ENCODE measurements around the gene TEX48. TPM values are rescaled to one million over a fixed set of nuclear protein-coding genes. Genes with fewer than 3 reads are reported as not detected.

Gene TEX48
- polyA plus RNA-seq, 4 donors: not detected

DNA sequence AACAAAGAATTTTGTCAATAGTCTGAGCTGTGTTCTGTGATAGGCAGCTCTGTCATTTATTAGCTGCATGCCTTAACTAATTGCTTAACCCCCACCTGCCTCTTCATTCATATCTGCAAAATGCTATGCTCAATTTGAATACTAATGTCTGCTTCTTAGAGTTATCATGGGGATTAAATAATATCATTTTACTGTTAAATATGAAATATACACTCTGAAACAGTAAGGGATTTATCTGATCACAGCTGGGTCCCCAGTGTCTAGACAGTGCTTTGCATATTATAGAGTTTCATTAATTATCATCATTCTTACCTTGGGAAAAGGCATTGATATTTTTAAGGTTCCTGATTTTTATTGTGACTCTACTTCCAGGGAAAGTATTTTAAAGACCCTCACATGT lies 12.0 kb downstream of the TEX48 start:
- no peak for DNase-seq (ENCODE audit: low read depth in 4 of 4, low spot score in 2 of 4)

DNA sequence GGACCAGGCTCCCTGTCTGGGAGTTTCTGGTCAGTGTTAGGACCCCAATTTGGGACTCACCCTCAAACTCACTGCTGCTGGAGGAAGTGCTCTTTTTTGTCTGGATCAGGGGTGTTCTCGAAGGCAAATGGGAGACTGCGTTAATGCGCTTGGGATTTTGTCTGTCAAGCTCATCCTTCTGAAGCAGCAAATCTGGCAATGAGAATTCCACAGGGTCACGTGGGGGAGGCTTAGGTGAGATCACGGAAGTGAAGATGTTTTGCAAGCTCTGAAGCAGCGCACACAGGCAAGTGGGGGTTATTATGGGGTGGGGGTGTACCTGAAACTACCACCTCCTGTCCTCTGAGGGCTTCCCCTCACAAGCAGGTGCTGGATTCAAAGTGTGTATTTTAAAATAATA lies 13.8 kb downstream of the TEX48 start:
- DNase-seq (ENCODE audit: low read depth in 4 of 4, low spot score in 2 of 4): no peak

DNA sequence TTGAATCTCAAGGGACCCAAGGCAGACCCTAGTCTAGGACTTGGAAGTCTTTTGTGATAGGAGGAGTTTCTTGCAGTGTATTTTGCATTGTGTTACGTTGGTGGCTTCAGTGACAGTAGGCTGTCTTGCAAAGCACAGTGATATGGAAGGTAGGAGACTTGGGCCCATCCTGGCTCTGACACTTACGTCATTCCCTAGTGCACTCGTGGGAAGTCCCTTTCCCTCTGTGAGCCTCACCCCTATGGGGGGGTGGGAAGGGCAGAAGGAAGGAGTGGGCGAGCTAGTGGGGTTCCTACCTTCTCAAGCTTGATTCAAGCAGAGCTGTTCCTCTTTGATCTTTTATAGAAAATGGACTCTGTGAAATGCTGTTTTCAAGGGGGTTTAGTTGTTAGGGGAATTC lies 15.1 kb downstream of the TEX48 start:
- DNase-seq (ENCODE audit: low read depth in 4 of 4, low spot score in 2 of 4): no peak

DNA sequence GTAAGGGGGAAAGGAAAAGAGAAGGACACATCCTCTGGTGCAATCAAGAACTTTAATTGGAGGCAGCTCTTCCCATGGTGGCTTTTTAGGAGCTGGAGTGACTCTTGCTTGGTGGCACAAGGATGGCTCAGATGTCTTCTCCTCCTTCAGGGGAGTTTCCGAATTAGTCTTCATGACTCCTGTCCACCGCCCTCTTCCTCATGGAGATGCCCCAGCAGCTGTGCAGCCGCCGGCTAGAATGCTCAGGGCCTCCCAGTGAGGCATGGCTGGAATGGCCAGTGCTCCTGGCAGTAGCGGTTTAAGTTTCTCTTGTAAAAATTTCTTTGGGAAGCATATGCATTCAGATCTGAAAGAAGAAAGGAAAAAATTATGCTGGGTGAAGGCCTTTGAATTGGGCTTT lies 15.6 kb downstream of the TEX48 start:
- DNase-seq (ENCODE audit: low read depth in 4 of 4, low spot score in 2 of 4): no peak

DNA sequence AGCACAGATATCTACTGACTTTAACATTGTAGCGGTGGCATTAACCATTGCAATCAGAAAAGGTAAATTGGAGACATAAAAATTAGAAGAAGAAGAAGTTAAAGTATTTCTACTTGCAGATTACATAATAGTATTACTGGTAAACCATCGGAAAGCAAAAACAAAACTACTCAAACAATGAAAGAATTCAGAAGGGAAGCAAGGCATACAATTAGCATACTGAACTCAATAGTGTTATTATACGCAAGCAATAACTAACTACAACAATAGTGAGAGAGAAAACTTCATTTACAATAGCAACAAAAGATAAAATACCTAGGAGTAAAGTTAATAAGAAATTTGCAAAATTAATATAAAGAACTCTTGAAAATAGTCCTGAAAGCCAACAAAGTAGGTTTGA lies 17.8 kb downstream of the TEX48 start:
- DNase-seq (ENCODE audit: low read depth in 4 of 4, low spot score in 2 of 4): no peak

DNA sequence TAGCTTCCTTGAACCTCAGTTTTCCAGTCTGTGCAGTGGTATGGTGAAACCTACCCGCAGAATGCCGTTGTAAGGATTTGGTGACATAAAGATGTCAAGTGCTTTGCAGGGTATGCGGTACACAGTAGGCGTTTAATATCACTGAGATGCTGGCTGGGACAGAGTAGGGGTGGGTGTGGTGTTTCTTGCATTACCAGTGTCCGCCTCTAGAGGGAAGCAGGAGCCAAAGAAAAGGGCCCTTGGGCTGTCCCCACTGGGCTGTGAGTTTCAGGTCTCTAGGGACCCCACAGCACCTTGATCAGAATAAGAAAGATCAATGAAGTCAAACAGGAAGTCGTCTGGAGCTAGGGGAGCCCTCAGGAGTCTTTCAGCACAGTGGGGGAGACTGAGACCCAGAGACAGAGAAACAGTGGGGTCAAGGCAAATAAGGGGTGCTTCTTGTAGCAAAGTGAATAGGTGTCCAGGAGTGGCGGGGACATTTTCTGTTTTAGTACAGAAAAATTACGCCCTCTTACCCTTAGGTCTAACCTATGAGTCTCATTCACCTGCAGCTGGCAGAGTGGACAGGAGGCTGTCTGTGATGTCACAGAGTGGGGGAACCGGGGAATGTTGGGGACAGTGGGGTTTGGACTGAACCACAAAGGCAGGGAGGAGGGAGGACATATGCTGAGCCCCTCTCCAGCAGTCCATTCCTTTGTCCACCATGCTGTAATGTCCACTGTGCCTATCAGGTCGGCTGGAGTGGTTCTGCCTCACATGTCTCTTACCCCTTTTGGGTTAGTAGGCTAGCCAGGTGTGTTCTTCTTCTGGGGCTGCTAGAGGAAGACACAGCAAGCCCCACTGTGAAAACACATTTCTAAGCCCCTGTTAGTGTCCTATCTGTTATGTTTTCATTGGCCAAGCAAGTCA lies 19.7 kb downstream of the TEX48 start:
- DNase-seq (ENCODE audit: low read depth in 4 of 4, low spot score in 2 of 4): no peak

DNA sequence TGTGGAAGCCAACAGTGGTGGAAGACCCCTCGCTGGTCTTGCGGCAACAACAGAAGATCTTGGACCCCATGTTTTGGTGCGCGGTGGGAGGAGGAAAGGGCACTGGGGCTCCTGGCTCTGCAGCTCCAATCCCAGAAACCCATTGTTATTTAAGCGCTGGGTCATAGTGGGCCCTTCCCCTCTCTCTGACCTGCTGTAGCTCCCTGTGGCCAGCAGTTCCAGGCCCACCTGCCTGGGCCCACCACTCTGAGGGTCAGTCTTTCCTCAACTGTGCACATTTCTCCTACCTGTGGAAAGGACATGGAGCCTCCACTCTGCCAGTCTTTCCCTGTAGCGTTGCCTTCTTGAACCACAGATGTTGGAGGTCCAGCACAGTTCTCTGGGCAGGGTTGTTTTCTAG lies 24.3 kb downstream of the TEX48 start, which contains the start of gene TEX53:
Gene TEX53, minus strand, starts transcription at position 101 of the 400 bp plus-strand sequence. Its CDS starts 31 bp downstream, at position 70.
- no peak for DNase-seq (ENCODE audit: low read depth in 4 of 4, low spot score in 2 of 4)

DNA sequence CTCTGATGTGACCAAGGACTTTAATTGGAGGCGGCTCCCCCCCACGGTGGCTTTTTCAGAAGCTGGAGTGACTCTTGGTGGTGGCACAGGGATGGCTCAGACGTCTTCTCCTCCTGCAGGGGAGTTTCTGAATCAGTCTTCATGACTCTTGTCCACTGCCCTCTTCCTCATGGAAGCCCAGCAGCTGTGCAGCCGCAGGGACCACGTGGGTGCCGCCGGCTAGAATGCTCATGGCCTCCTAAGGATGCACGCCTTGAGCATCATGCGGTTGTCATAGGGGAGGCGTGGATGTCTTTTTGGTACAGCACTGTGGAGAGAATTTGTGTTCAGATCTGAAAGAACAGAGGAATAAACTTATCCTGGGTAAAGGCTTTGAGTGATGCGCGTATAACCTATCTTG lies 25.7 kb downstream of the TEX48 start:
- DNase-seq (ENCODE audit: low read depth in 4 of 4, low spot score in 2 of 4): no peak

DNA sequence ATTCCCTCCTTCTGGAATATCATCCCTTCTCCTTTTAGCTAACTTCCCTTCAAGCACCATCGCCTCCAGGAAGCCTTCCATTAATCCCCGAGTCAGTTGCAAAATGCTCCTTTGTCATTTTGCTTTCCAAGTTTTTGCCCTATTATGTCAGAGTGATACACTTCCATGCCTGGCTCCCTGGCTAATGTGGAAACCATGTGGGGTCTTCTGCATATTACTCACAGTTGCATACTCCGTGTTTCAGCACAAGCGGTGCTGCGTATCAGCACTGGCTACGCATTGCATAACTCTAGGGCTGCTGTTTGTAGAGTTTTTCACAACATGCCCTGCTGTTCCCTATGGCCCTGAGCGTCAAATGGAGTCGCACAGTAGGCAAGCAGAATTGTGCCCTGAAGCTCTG lies 26.3 kb downstream of the TEX48 start:
- no peak for DNase-seq (ENCODE audit: low read depth in 4 of 4, low spot score in 2 of 4)

DNA sequence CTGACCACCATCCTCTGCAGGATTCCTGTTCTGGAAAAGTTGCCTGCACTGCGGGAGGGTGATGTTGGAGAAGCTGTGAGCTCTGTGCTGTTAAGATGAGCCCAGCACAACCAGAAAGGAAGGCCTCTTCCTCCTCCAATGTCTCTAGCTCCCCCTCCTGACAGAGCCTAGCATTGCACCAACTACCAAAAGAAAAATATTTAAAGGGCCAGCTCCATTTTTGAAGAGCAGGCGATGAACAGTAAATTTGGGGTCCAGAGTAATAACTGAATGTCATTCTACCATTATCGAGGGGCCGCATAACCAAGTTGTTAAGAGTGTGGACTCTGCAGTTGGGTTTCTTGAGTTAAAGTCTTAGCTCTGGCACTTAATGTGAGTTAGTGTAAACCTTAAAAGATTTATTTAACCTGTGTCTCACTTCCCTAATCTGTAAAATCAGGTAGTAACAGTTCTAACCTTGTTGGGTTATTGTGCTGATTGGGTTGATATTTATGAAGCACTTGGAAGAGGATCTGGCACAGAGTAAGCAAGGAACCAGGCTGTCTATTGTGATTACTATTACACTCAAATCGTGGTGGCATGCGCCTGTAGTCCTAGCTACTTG lies 28.3 kb downstream of the TEX48 start:
- peak; percentile 31 to 68 (median 48) for DNase-seq (ENCODE audit: low read depth in 4 of 4, low spot score in 2 of 4)

DNA sequence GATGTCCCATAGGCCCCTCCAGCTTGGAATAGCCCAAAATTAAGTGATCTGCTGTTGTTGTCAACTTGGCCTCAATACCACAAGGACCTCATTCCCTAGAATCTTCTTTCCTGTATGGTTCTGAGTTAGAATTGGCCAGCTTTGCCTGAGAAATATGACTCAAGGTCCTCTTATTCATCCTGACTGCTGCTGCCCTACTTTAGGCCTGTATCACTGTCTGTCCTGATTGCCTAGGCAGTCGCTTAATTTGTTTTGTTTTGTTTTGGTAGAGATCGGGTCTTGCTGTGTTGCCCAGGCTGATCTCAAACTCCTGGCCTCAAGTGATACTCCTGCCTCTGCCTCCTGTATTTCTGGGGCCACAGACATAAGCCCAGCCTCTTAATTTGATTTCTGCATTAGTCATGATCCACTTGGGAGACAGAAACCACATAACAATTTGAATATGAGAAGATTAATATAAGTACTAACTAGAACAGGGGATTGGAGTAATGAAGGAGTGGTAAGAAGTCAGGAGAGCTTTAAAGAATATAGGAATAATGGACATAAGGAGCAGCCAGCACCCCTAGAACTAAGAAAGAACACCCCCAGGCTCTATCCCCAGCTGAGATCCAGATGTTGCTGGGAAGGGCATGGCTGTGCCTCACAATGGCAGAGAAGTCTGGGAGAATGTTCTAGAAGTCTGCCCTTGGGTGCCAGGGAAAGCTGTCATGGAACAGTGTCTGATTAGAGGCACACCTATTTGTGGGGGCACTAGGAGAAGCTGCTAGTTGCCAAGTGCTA lies 29.0 kb downstream of the TEX48 start:
- DNase-seq (ENCODE audit: low read depth in 4 of 4, low spot score in 2 of 4): no peak

DNA sequence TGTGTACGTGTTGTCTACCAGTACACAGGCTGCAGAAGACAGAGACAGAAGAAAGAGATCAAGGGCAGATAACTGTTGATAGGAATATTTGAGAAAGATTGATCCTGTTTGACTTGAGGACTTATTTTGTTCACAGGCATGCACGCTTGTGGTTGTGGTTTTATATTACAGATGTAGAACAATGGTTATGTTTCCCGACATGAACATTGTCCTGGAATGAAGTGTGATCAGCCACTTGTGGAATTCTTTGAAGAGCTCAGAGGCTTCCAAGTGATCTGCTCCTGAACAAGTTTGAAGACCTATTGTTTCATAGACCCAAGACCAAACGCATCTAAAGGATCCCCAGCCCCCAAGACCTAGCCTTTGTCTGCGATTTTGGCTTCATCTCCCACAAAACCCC lies 38.1 kb downstream of the TEX48 start:
- no peak for DNase-seq (ENCODE audit: low read depth in 4 of 4, low spot score in 2 of 4)

DNA sequence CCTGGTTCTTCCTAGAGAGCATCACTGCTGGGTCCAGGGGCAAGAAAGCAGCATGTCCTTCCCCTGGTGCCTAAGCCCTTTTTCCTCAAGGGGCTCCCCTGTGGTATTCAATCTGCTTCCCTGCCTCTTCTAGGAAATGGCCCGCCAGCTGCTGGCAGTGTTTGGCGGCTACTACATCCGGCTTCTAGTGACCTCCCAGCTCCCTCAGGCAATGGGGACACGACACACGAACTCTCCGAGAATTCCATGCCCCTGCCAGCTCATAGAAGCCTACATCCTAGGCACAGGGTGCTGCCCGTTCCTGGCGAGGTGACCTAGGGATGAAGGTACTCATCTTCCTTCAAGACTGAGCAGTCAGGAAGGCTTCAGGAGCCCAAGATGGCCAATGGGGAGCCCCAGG lies 39.0 kb downstream of the TEX48 start:
- no peak for DNase-seq (ENCODE audit: low read depth in 4 of 4, low spot score in 2 of 4)

DNA sequence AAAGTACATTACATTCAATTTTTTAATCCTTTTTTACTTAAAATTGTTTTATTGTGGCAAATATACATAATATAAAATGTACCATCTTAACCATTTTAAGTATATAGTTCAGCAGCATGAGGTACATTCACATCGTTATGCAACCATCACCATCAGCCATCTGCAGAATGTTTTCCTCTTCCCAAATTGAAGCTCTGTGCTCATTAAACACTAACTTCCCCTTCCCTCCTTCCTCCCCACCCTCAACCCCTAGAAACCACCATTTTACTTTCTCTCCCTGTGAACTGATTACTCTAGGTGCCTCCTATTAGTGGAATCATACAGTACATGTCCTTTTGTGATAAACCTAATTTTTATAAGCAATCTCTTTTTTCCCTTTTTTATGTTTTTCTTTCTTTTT lies 40.0 kb downstream of the TEX48 start:
- no peak for DNase-seq (ENCODE audit: low read depth in 4 of 4, low spot score in 2 of 4)

DNA sequence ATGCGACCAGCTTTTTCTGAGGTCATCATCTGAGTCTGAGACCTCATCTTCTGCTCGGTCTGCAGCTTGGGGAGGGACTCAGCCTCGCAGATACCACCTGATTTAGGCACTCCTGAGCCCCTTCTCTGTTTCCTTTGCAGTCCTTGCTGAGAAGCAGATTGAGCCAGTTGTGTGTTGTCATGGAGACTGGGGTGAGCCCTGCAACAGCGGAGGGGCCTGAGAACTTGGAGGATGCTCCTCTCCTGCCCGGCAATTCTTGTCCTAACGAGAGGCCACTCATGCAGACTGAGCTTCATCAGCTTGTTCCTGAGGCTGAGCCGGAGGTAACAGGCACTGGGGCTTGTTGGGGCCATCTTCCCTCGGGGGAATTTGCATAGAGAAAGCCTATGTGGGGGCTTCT lies 43.6 kb downstream of the TEX48 start:
- DNase-seq (ENCODE audit: low read depth in 4 of 4, low spot score in 2 of 4): no peak

DNA sequence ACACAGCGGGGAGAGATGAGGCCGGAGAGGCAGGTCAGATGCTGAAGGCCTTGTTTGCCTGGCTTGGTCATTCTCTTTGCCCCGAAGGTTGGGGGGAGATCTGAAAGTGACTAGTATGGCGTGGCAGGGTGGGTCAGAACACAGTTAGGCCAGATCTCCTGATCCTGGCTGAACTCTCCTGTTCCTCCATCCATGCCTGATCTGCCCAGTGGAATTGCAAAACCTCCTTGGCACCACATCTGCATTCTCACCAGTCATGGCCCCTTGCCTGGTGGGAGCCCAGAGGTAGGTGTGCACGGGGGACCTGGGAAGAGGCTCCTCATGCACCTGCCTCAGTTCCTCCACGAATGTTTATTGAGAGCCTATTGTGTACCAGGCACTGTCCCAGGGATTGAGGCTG lies 47.6 kb downstream of the TEX48 start:
- DNase-seq (ENCODE audit: low read depth in 4 of 4, low spot score in 2 of 4): no peak

DNA sequence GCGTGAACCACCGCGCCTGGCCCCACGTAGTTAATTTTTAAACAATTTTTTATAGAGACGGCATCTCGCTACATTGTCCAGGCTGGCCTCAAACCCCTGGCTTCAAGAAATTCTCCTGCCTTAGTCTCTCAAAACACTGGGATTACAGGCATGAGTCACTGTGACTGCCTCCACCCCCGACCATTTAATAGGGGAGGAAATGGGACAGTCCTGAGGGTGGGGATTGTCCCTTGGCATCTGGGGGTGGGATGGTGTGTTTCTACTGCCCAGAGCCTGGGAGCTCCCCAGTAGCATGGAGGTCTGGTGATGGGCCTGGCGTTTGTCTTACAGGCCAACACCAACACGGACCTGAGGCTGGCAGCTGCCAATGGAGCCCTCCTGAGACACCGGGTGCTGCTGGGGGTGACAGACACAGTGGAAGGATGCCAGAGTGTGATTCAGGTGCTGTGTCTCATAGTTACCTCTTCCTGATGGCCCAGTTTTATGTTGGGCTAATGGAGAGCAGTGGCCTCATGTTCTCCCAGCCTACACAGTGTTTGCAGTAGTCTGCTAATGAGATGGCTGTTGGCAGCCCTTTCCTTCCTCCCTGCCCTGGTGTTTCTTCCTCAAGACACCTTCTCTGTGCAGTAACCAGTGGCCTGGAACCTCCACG lies 48.4 kb downstream of the TEX48 start:
- no peak for DNase-seq (ENCODE audit: low read depth in 4 of 4, low spot score in 2 of 4)

DNA sequence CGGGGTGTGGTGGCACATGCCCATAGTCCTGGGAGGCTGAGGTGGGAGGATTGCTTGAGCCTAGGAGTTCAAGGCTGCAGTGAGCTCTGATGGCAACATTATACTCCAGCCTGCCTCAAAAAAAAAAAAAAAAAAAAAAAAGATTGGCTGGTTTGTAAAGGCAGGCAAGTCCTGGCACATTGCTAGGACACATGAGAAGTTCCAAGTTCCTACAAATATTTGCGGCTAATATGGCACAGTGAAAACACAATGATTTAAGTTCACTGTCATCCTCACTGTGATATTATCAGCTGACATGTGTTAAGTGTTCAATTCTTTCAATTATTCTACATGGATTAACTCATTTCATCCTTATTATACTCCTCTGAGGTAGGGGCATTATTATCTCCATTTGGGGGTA lies 50.8 kb downstream of the TEX48 start:
- no peak for DNase-seq (ENCODE audit: low read depth in 4 of 4, low spot score in 2 of 4)

DNA sequence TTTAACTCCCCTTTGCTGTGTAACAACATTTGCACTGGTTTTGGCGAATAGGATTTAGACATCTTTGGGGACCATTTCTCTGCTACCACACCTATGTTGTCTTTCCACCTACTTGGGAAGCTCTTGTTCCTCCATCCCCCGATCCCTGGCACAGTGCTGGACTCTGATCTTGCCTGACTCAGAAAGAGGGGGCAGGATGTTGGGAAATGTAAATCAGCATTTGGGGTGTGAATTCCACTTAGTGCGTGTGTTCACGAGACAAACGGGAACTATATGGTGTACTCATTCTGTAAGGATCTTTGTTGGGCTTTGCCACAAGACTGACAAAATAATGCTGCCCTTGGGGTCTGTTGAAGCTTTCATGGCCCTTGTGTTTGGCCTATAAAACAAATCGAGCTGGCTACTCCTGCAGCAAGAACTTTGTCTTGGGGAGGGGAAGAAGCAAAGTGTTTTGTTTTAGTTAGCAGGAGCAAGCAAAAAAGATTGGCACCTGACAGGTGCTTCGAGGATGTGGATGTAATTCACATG lies 52.4 kb downstream of the TEX48 start:
- DNase-seq (ENCODE audit: low read depth in 4 of 4, low spot score in 2 of 4): no peak

DNA sequence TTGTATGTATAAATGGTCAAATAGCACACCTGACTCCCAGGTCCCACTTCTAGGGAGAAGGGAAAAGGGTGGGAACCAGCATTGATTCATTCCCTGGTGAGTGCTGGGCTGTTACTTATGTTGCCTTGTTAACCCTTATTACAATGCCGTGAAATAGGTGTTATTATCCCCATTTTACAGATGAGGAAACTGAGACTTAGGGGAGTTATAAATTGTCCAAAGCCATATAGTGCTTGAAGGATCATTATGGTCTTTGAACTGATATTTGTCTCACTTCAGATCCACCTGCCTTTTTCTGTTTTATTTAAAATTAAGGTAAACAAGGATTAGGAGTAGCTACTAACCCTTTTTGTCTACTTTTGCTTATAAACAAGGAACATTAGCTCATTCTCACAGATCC lies 54.4 kb downstream of the TEX48 start:
- DNase-seq (ENCODE audit: low read depth in 4 of 4, low spot score in 2 of 4): no peak

Data from left renal cortex interstitium (tissue), 4 donors.